A673 (cell line): ENCODE data around the gene UTP15. TPM values are rescaled to one million over a fixed set of nuclear protein-coding genes. Genes with fewer than 3 reads are reported as not detected.

Experiments used
- BruUV-seq: library from RNA; stranded (reverse); fragments of 400-500 nt; replicated peaks from 2 replicates; lab custom pipeline; 2021; lab: Mats Ljungman, UMichigan
- CTCF ChIA-PET: fragments of 300-600 bp; sonication (Branson Sonifier 250); formaldehyde crosslinking; loops from one replicate; lab custom pipeline; 2022; ENCODE audit warnings: antibody characterized with exemption; lab: Charles Lee
- POLR2A ChIA-PET: fragments of 300-600 bp; sonication (Branson Sonifier 250); formaldehyde crosslinking; loops from one replicate; lab custom pipeline; 2022; ENCODE audit warnings: antibody characterized with exemption; ENCODE audit not compliant: low non-redundant PET; lab: Charles Lee
- DNase-seq: peaks from one replicate; pipeline ENCODE4 v3.0.0-alpha.2; 2015; ENCODE audit warnings: low spot score
- H3K27ac ChIP-seq: fragments of 200-600 bp; sonication (generic); 2 replicates; pipeline ENCODE4 v1.5.1; 2016; ENCODE audit warnings: mixed run types, low read depth, mild to moderate bottlenecking, mixed read lengths, antibody characterized with exemption, low read length; ENCODE audit not compliant: poor library complexity, severe bottlenecking
- H3K27me3 ChIP-seq: fragments of 200-600 bp; sonication (generic); replicated peaks from 2 replicates; pipeline ENCODE4 v1.6.1; 2017; ENCODE audit warnings: mixed run types, low read depth, mild to moderate bottlenecking, mixed read lengths, antibody characterized with exemption, low read length; ENCODE audit not compliant: insufficient read depth, poor library complexity
- H3K36me3 ChIP-seq: fragments of 200-600 bp; sonication (generic); 2 replicates; pipeline ENCODE4 v1.6.1; 2016; ENCODE audit warnings: mixed run types, mild to moderate bottlenecking, mixed read lengths, antibody characterized with exemption, low read length; ENCODE audit not compliant: insufficient read depth, poor library complexity, severe bottlenecking
- H3K4me1 ChIP-seq: fragments of 200-600 bp; sonication (generic); 2 replicates; pipeline ENCODE4 v1.6.1; 2017; ENCODE audit warnings: mixed run types, mild to moderate bottlenecking, mixed read lengths, antibody characterized with exemption, low read length; ENCODE audit not compliant: insufficient read depth, poor library complexity, severe bottlenecking
- H3K4me3 ChIP-seq: fragments of 200-600 bp; sonication (generic); 2 replicates; pipeline ENCODE4 v1.5.1; 2016; ENCODE audit warnings: low read depth, mixed run types, mild to moderate bottlenecking, mixed read lengths, low read length; ENCODE audit not compliant: poor library complexity, severe bottlenecking
- H3K9me3 ChIP-seq: fragments of 200-600 bp; sonication (generic); 2 replicates; pipeline ENCODE4 v1.6.1; 2016; ENCODE audit warnings: mixed run types, low read depth, mild to moderate bottlenecking, mixed read lengths, antibody characterized with exemption, low read length; ENCODE audit not compliant: poor library complexity, severe bottlenecking
- EZH2 ChIP-seq: fragments of 200-600 bp; sonication (generic); IDR thresholded peaks from 2 replicates; pipeline ENCODE4 v1.6.1; 2017; ENCODE audit warnings: borderline replicate concordance, low read depth, mild to moderate bottlenecking, mixed read lengths, antibody characterized with exemption, low read length; ENCODE audit not compliant: poor library complexity, severe bottlenecking
- intact Hi-C: fragments of 100-400 bp; cut with micrococcal nuclease; formaldehyde crosslinking; loops from one replicate; pipeline ENCODE4 v1.10.0; 2022; ENCODE audit not compliant: unreplicated experiment
- total RNA-seq: library from RNA; stranded (reverse); gene quantifications from 2 replicates; pipeline ENCODE4 v1.2.3, GENCODE V29; 2021
- TF ChIP-seq, protein P1 (sequence below): fragments of 300-800, 200-600 bp; sonication (generic); conservative IDR thresholded peaks from 2 replicates; pipeline ENCODE4 v1.5.1; 2017; ENCODE audit warnings: low read depth, mild to moderate bottlenecking, antibody characterized with exemption, low read length, moderate library complexity, mixed read lengths

The UTP15 gene
- total RNA-seq, 1 experiment from 2014 or later, result 35.4 TPM

DNA sequence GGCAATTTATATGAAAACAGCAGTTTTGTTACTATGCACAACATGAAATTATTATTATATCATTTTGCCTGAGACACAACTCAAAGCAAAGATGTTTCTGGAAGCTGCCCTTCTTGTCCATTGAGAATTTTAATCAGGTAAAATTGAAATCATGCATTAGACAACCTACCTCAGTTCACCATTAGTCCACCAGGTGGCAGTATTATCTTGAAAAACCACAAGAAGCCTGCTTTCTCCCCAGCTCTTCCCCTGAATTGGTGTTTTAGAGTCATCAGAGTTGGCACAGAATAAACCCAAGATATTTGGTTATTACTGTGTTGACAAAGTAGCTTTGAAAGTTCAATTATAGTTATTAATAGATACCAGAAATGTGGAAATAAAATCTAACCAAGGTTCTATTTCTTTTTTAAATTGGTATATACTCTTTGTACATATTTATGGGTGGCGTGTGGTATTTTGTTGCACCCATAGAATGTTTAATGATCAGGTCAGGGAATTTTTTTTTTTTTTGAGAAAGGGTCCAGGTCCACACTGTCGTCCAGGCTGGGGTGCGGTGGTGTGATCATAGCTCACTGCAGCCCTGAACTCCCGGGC, 25.7 kb downstream of the UTP15 start:
- Histone ChIP-seq H3K27ac (no peak overlapping the region), H3K4me1 (no peaks in the 10 kb centered on the region), H3K9me3 (no peaks in the 10 kb centered on the region), H3K36me3 (no peaks in the 10 kb centered on the region), H3K4me3 (no peak overlapping the region), H3K27me3 (no peaks in the 10 kb centered on the region)
- peak; percentile 84 for DNase-seq
- TF ChIP-seq EZH2, result no peak
- TF ChIP-seq, protein P1, sequence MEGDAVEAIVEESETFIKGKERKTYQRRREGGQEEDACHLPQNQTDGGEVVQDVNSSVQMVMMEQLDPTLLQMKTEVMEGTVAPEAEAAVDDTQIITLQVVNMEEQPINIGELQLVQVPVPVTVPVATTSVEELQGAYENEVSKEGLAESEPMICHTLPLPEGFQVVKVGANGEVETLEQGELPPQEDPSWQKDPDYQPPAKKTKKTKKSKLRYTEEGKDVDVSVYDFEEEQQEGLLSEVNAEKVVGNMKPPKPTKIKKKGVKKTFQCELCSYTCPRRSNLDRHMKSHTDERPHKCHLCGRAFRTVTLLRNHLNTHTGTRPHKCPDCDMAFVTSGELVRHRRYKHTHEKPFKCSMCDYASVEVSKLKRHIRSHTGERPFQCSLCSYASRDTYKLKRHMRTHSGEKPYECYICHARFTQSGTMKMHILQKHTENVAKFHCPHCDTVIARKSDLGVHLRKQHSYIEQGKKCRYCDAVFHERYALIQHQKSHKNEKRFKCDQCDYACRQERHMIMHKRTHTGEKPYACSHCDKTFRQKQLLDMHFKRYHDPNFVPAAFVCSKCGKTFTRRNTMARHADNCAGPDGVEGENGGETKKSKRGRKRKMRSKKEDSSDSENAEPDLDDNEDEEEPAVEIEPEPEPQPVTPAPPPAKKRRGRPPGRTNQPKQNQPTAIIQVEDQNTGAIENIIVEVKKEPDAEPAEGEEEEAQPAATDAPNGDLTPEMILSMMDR, result peak; percentile 83
- POLR2A ChIA-PET, result interaction anchor here (0.6 kb wide), 2 partner anchors 17 to 203 kb away, joined by 4 to 8 read pairs; no protein-coding TSS in a partner anchor
- no TSS peak for BruUV-seq
- intact Hi-C loops, result loop anchor here (1.0 to 2.0 kb wide), 4 partner anchors 201 to 1058 kb away; partner anchors contain the start of gene ENC1
- CTCF ChIA-PET, result interaction anchor here (0.6 to 2.3 kb wide), 8 partner anchors 14 to 1058 kb away, joined by 3 to 25 read pairs (median 6); partner anchors contain the start of gene ENC1

DNA sequence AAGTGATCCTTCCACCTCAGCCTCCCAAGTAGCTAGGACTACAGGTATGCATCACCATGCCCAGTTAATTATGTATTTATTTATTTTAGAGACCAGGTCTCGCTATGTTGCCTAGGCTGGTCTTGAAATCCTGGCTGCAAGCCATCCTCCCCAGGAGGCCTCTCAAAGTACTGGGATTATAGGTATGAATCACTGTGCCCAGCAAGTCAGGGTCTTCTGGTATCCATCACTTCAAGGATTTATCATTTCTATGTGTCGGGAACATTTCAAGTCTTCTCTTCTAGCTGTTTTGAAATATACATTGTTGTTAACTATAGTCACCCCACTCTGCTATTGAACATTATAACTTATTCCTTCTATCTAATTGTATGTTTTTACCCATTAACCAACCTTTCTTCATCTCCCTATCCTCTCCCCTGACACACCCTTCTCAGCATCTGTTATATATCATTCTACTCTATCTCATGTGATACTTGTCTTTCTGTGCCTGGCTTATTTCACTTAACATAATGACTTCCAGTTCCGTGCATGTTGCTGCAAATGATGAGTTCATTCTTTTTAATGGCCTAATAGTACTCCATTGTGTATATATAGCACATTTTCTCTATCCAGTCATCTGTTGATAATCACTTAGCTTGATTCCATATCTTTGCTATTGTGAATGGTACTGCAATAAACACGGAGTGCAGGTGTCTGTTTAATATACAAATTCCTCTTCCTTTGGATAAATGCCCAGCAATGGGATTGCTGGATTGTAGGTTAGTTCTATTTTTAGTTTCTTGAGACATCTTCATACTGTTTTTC, 26.4 kb downstream of the UTP15 start:
- BruUV-seq, result no TSS peak
- ChIA-PET POLR2A (no interaction called here), CTCF (interaction anchor here (0.6 to 2.3 kb wide), 6 partner anchors 101 to 1057 kb away, joined by 3 to 25 read pairs (median 6); partner anchors contain the start of gene ENC1)
- H3K4me3 ChIP-seq, result no peak overlapping the region
- TF ChIP-seq EZH2, result no peak
- TF ChIP-seq, protein P1, result no peak
- DNase-seq, result peak; percentile 39
- H3K4me1 ChIP-seq, result no peaks in the 10 kb centered on the region
- H3K36me3 ChIP-seq, result no peaks in the 10 kb centered on the region
- H3K27ac ChIP-seq, result no peak overlapping the region
- H3K9me3 ChIP-seq, result no peaks in the 10 kb centered on the region
- intact Hi-C loops, result loop anchor here (1.0 to 2.0 kb wide), 4 partner anchors 200 to 1057 kb away; partner anchors contain the start of gene ENC1
- H3K27me3 ChIP-seq, result no peaks in the 10 kb centered on the region

DNA sequence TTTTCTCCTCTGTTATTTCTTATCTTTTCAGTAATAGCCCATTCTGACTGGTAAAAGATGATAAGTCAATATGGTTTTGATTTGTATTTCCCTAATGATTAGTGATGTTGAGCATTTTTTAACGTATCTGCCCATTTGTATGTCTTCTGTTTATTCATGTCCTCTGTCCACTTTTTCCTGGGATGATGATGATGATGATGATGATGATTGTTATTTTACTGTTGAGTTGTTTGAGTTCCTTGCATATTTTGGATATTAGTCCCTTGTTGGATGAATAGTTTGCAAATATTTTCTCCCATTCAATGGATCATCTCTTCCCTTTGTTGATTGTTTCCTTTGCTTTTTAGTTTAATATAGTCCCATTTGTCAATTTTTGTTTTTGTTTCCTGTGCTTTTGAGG, 27.0 kb downstream of the UTP15 start:
- intact Hi-C loops, result no loop called here
- no peak for DNase-seq
- no peak overlapping the region for H3K4me3 ChIP-seq
- ChIA-PET CTCF (interaction anchor here (2.3 kb wide), 1 partner anchor 200 kb away, joined by 25 read pairs; no protein-coding TSS in a partner anchor), POLR2A (no interaction called here)
- H3K27me3 ChIP-seq, result no peaks in the 10 kb centered on the region
- no peak overlapping the region for H3K27ac ChIP-seq
- BruUV-seq, result no TSS peak
- H3K9me3 ChIP-seq, result no peaks in the 10 kb centered on the region
- TF ChIP-seq, protein P1, result no peak
- TF ChIP-seq EZH2, result no peak
- H3K36me3 ChIP-seq, result no peaks in the 10 kb centered on the region
- no peaks in the 10 kb centered on the region for H3K4me1 ChIP-seq
